HepG2 (cell line): ENCODE results near the gene TNFSF15.

ENCODE experiments used
- NR1H2 ChIP-seq: sonication (generic); formaldehyde crosslinking; IDR thresholded peaks from 2 replicates; pipeline ENCODE4 v1.8.1; 2022; ENCODE audit warnings: low read depth, missing genetic modification reagents, borderline replicate concordance
- RFX5 ChIP-seq: IDR thresholded peaks from 2 replicates; pipeline ENCODE4 v1.6.1; 2011; ENCODE audit warnings: low read depth, low read length, improper control_type of control experiment
- SIN3B ChIP-seq: fragments of 150-350 bp; IDR thresholded peaks from 2 replicates; pipeline ENCODE4 v1.6.1; 2014; ENCODE audit warnings: low read length
- TF ChIP-seq, protein P1 (sequence below): sonication (generic); formaldehyde crosslinking; IDR thresholded peaks from 2 replicates; pipeline ENCODE4 v1.5.0; 2020; ENCODE audit warnings: mild to moderate bottlenecking, missing genetic modification reagents, moderate library complexity
- TF ChIP-seq, protein P2 (sequence below): sonication (generic); formaldehyde crosslinking; IDR thresholded peaks from 2 replicates; pipeline ENCODE4 v1.8.1; 2023; ENCODE audit warnings: missing genetic modification reagents, inconsistent platforms, borderline replicate concordance
- TF ChIP-seq, protein P3 (sequence below), 2 experiments: sonication (generic) in 1 of 2; formaldehyde crosslinking in 1 of 2; IDR thresholded peaks; 2 replicates each; pipeline versions ENCODE4 v1.5.1 to v1.6.1; 2011 to 2020; ENCODE audit warnings: borderline replicate concordance in 1 of 2, low read depth in 1 of 2, low read length in 1 of 2, mild to moderate bottlenecking in 1 of 2, missing genetic modification reagents in 1 of 2, moderate library complexity in 1 of 2

DNA sequence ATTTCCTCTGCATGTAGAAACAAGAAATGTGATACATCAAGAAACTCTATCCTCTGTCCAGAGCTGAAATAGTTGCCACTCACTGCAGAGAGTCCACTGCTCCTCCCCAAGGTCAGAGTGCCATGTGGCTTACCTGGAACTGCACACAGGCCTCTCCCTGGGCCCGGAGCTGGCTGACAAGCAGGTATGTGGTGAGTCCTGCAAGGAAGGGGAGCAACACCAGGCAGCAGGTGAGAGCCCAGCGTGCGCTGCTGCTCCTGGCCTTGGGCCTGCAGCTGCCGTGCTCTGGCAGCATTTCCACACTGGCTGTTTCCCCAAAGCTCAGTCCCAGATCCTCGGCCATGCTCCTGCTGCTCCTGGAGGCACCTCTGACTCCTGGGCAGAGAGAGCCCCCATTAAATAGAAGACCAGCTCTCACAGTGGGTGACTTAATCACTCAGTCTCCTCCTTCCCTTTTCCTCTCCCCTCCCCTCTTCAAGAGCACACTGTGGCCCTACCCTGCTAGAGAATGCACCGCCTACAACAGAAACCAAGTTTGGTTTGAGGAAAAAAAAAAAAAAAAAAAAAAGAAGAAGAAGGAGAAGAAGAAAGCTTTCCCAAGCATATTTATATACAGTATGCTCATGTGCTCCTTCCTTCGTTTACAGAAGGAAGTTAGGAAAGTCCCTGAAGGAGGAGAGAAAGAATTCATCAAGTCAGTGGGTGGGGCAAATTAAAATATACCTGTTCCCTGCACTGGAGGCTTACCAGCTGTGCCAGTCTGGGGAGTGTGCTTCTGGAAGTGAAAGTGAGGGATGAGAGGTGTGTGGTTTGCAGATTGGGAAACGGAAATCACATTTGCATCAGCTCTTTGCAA is at the start of gene TNFSF15:
- TF ChIP-seq, protein P1, sequence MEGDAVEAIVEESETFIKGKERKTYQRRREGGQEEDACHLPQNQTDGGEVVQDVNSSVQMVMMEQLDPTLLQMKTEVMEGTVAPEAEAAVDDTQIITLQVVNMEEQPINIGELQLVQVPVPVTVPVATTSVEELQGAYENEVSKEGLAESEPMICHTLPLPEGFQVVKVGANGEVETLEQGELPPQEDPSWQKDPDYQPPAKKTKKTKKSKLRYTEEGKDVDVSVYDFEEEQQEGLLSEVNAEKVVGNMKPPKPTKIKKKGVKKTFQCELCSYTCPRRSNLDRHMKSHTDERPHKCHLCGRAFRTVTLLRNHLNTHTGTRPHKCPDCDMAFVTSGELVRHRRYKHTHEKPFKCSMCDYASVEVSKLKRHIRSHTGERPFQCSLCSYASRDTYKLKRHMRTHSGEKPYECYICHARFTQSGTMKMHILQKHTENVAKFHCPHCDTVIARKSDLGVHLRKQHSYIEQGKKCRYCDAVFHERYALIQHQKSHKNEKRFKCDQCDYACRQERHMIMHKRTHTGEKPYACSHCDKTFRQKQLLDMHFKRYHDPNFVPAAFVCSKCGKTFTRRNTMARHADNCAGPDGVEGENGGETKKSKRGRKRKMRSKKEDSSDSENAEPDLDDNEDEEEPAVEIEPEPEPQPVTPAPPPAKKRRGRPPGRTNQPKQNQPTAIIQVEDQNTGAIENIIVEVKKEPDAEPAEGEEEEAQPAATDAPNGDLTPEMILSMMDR, result 0 out of 2 replicates have a peak, but pooled peaks have one; percentile 13
- no peak for TF ChIP-seq SIN3B
- TF ChIP-seq, protein P2, sequence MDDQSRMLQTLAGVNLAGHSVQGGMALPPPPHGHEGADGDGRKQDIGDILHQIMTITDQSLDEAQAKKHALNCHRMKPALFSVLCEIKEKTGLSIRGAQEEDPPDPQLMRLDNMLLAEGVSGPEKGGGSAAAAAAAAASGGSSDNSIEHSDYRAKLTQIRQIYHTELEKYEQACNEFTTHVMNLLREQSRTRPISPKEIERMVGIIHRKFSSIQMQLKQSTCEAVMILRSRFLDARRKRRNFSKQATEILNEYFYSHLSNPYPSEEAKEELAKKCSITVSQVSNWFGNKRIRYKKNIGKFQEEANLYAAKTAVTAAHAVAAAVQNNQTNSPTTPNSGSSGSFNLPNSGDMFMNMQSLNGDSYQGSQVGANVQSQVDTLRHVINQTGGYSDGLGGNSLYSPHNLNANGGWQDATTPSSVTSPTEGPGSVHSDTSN (CRISPR knock-in tag), result no peak
- TF ChIP-seq NR1H2 (CRISPR knock-in tag), result no peak
- TF ChIP-seq, protein P3, sequence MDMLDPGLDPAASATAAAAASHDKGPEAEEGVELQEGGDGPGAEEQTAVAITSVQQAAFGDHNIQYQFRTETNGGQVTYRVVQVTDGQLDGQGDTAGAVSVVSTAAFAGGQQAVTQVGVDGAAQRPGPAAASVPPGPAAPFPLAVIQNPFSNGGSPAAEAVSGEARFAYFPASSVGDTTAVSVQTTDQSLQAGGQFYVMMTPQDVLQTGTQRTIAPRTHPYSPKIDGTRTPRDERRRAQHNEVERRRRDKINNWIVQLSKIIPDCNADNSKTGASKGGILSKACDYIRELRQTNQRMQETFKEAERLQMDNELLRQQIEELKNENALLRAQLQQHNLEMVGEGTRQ (IDR thresholded peaks at IDR 0.05; ENCODE audit: low read depth, low read length), result no peak
- TF ChIP-seq, protein P3 (CRISPR knock-in tag; IDR thresholded peaks at IDR 0.05; ENCODE audit: borderline replicate concordance), result no peak
- no peak for TF ChIP-seq RFX5
